ENCODE measurements around the gene TBX10.

GRCh38 chr11:67635231-67635521, 4.4 kb downstream of the TBX10 start:
- TF ChIP-seq POLR2AphosphoS5 (IDR thresholded peaks at IDR 0.05) = no peak
- no peak for TF ChIP-seq CTCF (IDR thresholded peaks at IDR 0.05; ENCODE audit: poor library complexity, severe bottlenecking)
- no peak for TF ChIP-seq REST (IDR thresholded peaks at IDR 0.05; ENCODE audit: borderline replicate concordance)
- no peak for TF ChIP-seq EZH2 (IDR thresholded peaks at IDR 0.05; ENCODE audit: borderline replicate concordance, insufficient read depth, low read length, poor library complexity, severe bottlenecking)

Data from neural cell (in vitro differentiated cells).